B cell (primary cell): ENCODE results near the gene DNAJC8. TPM values are rescaled to one million over a fixed set of nuclear protein-coding genes. Genes with fewer than 3 reads are reported as not detected.
A peak's percentile ranks its signal among the peaks of the same experiment; 100 is the strongest.

Source experiments
- ATAC-seq: fragments of 200-7000 bp; cut with Tn5 transposase; one replicate; pipeline ENCODE4 v1.10.0; 2021; ENCODE audit warnings: low read depth, mild to moderate bottlenecking, moderate number of reproducible peaks, moderate library complexity
- CTCF ChIA-PET: fragments of 350-600 bp; sonication (Branson Sonifier 250); formaldehyde crosslinking; loops from one replicate; lab custom pipeline; 2021; ENCODE audit warnings: antibody characterized with exemption, inconsistent platforms; lab: Charles Lee
- POLR2A ChIA-PET: fragments of 350-600 bp; sonication (Branson Sonifier 250); formaldehyde crosslinking; loops from one replicate; lab custom pipeline; 2021; ENCODE audit warnings: antibody characterized with exemption; lab: Charles Lee
- DNase-seq: peaks from one replicate; pipeline ENCODE4 v3.0.0; 2013
- H2AFZ ChIP-seq: 2 replicates; pipeline ENCODE4 v1.6.1; 2012; ENCODE audit warnings: mild to moderate bottlenecking, low read depth, low read length; ENCODE audit not compliant: insufficient read depth, poor library complexity, severe bottlenecking
- H3K27ac ChIP-seq, 2 donors: 1 replicate in 1 of 2; 2 replicates in 1 of 2; pipeline ENCODE4 v1.5.1; 2012 to 2013; ENCODE audit warnings: low read length in 2 of 2, mild to moderate bottlenecking in 2 of 2, moderate library complexity in 1 of 2
- H3K27me3 ChIP-seq, 4 experiments: fragments of 200-600 bp in 1 of 4; sonication (generic) in 1 of 4; replicated peaks in 1 of 4; 1 replicate in 2 of 4; 2 replicates in 2 of 4; pipeline versions ENCODE4 v1.6.1 to v1.7.0; 2013 to 2016; ENCODE audit warnings: low read length in 3 of 4, mild to moderate bottlenecking in 2 of 4, mixed read lengths in 1 of 4, moderate library complexity in 1 of 4; ENCODE audit not compliant: insufficient read depth in 4 of 4, control insufficient read depth in 3 of 4; ENCODE audit errors: control extremely low read depth in 1 of 4
- H3K36me3 ChIP-seq, 2 experiments: replicated peaks in 1 of 2; 1 replicate in 1 of 2; 2 replicates in 1 of 2; pipeline versions ENCODE4 v1.6.1 to v1.7.1; 2013; ENCODE audit warnings: low read length in 1 of 2; ENCODE audit not compliant: insufficient read depth in 2 of 2, control insufficient read depth in 1 of 2; ENCODE audit errors: control extremely low read depth in 1 of 2, extremely low read depth in 1 of 2
- H3K4me1 ChIP-seq, 2 donors: fragments of 200-600 bp in 1 of 2; sonication (generic) in 1 of 2; 1 replicate in 1 of 2; 2 replicates in 1 of 2; pipeline versions ENCODE4 v1.5.1 to v1.6.1; 2013 to 2017; ENCODE audit warnings: low read length in 2 of 2; ENCODE audit not compliant: control insufficient read depth in 2 of 2, insufficient read depth in 2 of 2
- H3K4me2 ChIP-seq: replicated peaks from 2 replicates; pipeline ENCODE3; 2012; ENCODE audit warnings: mild to moderate bottlenecking, low read depth, low read length; ENCODE audit not compliant: poor library complexity, severe bottlenecking
- H3K4me3 ChIP-seq, 5 experiments: fragments of 200-600 bp in 1 of 5; sonication (generic) in 1 of 5; 1 replicate in 3 of 5; 2 replicates in 2 of 5; pipeline versions ENCODE4 v1.5.1 to v1.7.0; 2011 to 2016; ENCODE audit warnings: low read length in 4 of 5, mild to moderate bottlenecking in 4 of 5, low read depth in 2 of 5, control low read depth in 1 of 5, moderate library complexity in 1 of 5; ENCODE audit not compliant: insufficient read depth in 1 of 5; ENCODE audit errors: control extremely low read depth in 1 of 5, extremely low read depth in 1 of 5
- H3K79me2 ChIP-seq: fragments of 200-600 bp; sonication (generic); one replicate; pipeline ENCODE4 v1.6.0; 2016; ENCODE audit warnings: low read length; ENCODE audit not compliant: control insufficient read depth, insufficient read depth
- H3K9ac ChIP-seq: fragments of 200-600 bp; sonication (generic); 2 replicates; pipeline ENCODE4 v1.6.1; 2017; ENCODE audit warnings: mild to moderate bottlenecking, low read length, moderate library complexity
- H3K9me3 ChIP-seq, 3 donors: one replicate each; pipeline versions ENCODE4 v1.6.1 to v1.7.1; 2013; ENCODE audit warnings: low read length in 2 of 3; ENCODE audit not compliant: control insufficient read depth in 2 of 3, insufficient read depth in 1 of 3; ENCODE audit errors: control extremely low read depth in 1 of 3
- H4K20me1 ChIP-seq: 2 replicates; pipeline ENCODE4 v1.6.0; 2012; ENCODE audit warnings: mild to moderate bottlenecking, low read length; ENCODE audit not compliant: insufficient read depth, control insufficient read depth, poor library complexity, severe bottlenecking
- H3K27ac Mint-ChIP-seq: one replicate; pipeline ENCODE4 v1.8.0; 2021; ENCODE audit warnings: mixed read lengths
- H3K27me3 Mint-ChIP-seq: one replicate; pipeline ENCODE4 v1.8.0; 2021; ENCODE audit warnings: mixed read lengths
- H3K4me1 Mint-ChIP-seq: one replicate; pipeline ENCODE4 v1.8.0; 2021; ENCODE audit warnings: mixed read lengths
- H3K4me3 Mint-ChIP-seq: one replicate; pipeline ENCODE4 v1.8.0; 2021; ENCODE audit warnings: mixed read lengths
- H3K9me3 Mint-ChIP-seq: one replicate; pipeline ENCODE4 v1.8.0; 2022; ENCODE audit warnings: mixed read lengths; ENCODE audit not compliant: insufficient read depth
- CTCF ChIP-seq: fragments of 200-600 bp; IDR thresholded peaks from one replicate; pipeline ENCODE4 v1.8.0; 2022; ENCODE audit warnings: antibody characterized with exemption, mild to moderate bottlenecking
- EZH2 ChIP-seq: IDR thresholded peaks from 2 replicates; pipeline ENCODE4 v1.6.1; 2012; ENCODE audit warnings: borderline replicate concordance, low read depth, mild to moderate bottlenecking, moderate library complexity, low read length; ENCODE audit not compliant: insufficient read depth, poor library complexity, severe bottlenecking
- WGBS: methylation state at CpG from one replicate; pipeline ENCODE4 v1.1.5; 2013; ENCODE audit warnings: missing lambda C conversion rate; ENCODE audit not compliant: insufficient coverage; 5-methylcytosine and 5-hydroxymethylcytosine counted together
- intact Hi-C: fragments of 100-400 bp; cut with micrococcal nuclease; formaldehyde crosslinking; loops from one replicate; pipeline ENCODE4 v1.10.0; 2022
- polyA plus RNA-seq: library from polyadenylated mRNA; depleted of rRNA; stranded (reverse); fragments of >200 nt; gene quantifications from 2 replicates; pipeline ENCODE4 v1.2.3, GENCODE V29; 2012
- total RNA-seq, 2 donors: library from RNA; stranded (reverse); fragments of 120-200 nt in 1 of 2; gene quantifications; 1 replicate in 1 of 2; 2 replicates in 1 of 2; pipeline versions ENCODE4 v1.2.3 to v1.2.4, GENCODE V29; 2013 to 2022

The DNAJC8 gene
- total and polyA plus RNA-seq, 2 donors (not counting 1 experiment from before 2014, with no cell fraction given): 26.3 to 74.6 TPM

DNA sequence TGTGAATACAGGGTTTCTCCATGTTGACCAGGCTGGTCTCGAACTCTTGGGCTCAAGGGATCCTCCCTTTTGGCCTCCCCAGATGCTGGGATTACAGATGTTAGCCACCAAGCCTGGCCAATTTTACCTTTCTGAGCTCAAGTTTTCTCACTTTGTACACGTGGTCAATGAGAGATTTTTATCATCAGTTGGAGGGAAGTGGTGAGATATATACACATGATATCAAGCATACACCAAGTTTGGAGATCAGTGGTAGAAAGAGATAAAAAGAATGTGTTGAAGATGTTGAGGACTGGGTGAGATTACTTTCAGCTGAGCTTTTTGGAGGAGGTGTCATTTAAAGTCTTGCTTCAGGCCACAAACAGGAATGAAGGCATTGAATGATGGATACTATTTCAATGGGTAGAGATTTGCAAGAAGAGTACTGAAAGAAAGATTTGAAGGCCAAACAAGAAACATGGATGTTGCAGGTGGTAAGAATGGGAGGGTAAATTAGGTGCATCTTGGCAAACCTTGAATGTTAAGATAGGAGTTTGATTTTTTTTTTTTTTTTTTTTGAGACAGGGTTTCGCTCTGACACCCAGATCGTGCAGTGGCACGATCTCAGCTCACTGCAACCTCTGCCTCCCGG lies 23.5 kb upstream of the DNAJC8 start:
- Histone ChIP-seq H3K9ac (no peak overlapping the region), H2AFZ (no peak overlapping the region), H3K4me1 (peaks cover 20% of the 10 kb centered on the region in 2 donors), H3K36me3 (no peaks in the 10 kb centered on the region), H3K79me2 (peaks cover 20% of the 10 kb centered on the region), H4K20me1 (no peaks in the 10 kb centered on the region), H3K4me3 (no peak overlapping the region), H3K27me3 (peaks cover 0 to 4% (median 1%) of the 10 kb centered on the region in 4 experiments), H3K4me2 (no peak overlapping the region), H3K9me3 (no peaks in the 10 kb centered on the region), H3K27ac (no peak overlapping the region)
- CTCF ChIA-PET: interaction anchor here (0.7 to 3.1 kb wide), 2 partner anchors 8 to 76 kb away, joined by 3 to 38 read pairs; no protein-coding TSS in a partner anchor
- H3K27me3 Mint-ChIP-seq: peaks cover 16% of the 10 kb centered on the region
- ATAC-seq: no peak
- TF ChIP-seq CTCF (no peak), EZH2 (no peak)
- no peak overlapping the region for H3K4me3 Mint-ChIP-seq
- intact Hi-C loops: loop anchor here (10.0 kb wide), 1 partner anchor 628 kb away; no protein-coding TSS in a partner anchor
- H3K4me1 Mint-ChIP-seq: peaks cover 17% of the 10 kb centered on the region
- 85% methylated on average over 5 of the region's 6 CpGs for WGBS
- DNase-seq: no peak
- POLR2A ChIA-PET: interaction anchor here (1.1 kb wide), 1 partner anchor 10 kb away, joined by 3 read pairs; no protein-coding TSS in a partner anchor
- no peaks in the 10 kb centered on the region for H3K9me3 Mint-ChIP-seq
- no peak overlapping the region for H3K27ac Mint-ChIP-seq

GRCh38 chr1:28249866-28250295 lies 17.1 kb upstream of the DNAJC8 start:
- Histone ChIP-seq H3K79me2 (no peaks in the 10 kb centered on the region), H3K9me3 (no peaks in the 10 kb centered on the region), H4K20me1 (no peaks in the 10 kb centered on the region), H3K4me2 (no peak overlapping the region), H3K27me3 (no peaks in the 10 kb centered on the region), H3K4me3 (no peak overlapping the region), H3K4me1 (peaks cover 29 to 37% of the 10 kb centered on the region in 2 donors), H3K36me3 (no peaks in the 10 kb centered on the region), H2AFZ (peak overlapping the region; percentile 25), H3K27ac (no peak overlapping the region), H3K9ac (no peak overlapping the region)
- WGBS: no CpG with 5 or more reads among the region's 4 CpGs
- CTCF ChIA-PET: interaction anchor here (0.5 to 6.8 kb wide), 11 partner anchors 8 to 627 kb away, joined by 3 to 65 read pairs (median 25); partner anchors contain the start of genes ATP5IF1, DNAJC8, EYA3 and MED18
- intact Hi-C loops: loop anchor here (2.0 to 10.0 kb wide), 7 partner anchors 255 to 932 kb away; partner anchors contain the start of genes GMEB1, RNU11, SRSF4 and TAF12
- no peaks in the 10 kb centered on the region for H3K9me3 Mint-ChIP-seq
- H3K27me3 Mint-ChIP-seq: no peaks in the 10 kb centered on the region
- H3K27ac Mint-ChIP-seq: peak overlapping the region; percentile 11
- no peak for DNase-seq
- ATAC-seq: no peak
- no peak overlapping the region for H3K4me3 Mint-ChIP-seq
- peaks cover 37% of the 10 kb centered on the region for H3K4me1 Mint-ChIP-seq
- POLR2A ChIA-PET: interaction anchor here (0.6 to 1.8 kb wide), 4 partner anchors 9 to 332 kb away, joined by 4 to 11 read pairs (median 9); partner anchors contain the start of genes MED18 and SESN2
- TF ChIP-seq EZH2 (no peak), CTCF (no peak)
